ENCODE measurements around the gene SIAH1.
A peak's percentile ranks its signal among the peaks of the same experiment; 100 is the strongest.
"Not testable (repeated sequence)": the region's sequence is repeated elsewhere in the genome, so short reads cannot be mapped to it uniquely, and the experiment has no call there.

Gene SIAH1

DNA sequence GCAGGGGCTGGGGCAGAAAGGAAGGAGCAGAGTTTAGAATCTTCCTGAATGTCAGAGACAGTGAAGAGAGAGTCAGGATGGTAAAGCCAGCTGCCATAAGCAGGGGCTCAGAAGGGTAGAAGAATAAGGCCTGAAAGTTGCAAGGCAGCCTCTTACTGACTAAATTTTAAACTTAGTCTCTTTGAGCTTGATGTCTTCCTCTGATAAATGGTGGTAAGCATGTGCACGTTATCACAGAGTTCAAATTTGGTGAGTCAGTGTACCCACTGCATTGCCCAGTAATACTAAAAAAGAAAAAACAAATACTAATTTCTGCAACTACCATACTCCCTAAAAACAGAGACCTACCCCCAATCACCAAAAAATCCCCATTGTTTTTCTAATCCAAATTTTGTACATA lies 45.2 kb downstream of the SIAH1 start:
- FAIRE-seq (no peak), DNase-seq (ENCODE audit: insufficient read length, low spot score) (no peak)

DNA sequence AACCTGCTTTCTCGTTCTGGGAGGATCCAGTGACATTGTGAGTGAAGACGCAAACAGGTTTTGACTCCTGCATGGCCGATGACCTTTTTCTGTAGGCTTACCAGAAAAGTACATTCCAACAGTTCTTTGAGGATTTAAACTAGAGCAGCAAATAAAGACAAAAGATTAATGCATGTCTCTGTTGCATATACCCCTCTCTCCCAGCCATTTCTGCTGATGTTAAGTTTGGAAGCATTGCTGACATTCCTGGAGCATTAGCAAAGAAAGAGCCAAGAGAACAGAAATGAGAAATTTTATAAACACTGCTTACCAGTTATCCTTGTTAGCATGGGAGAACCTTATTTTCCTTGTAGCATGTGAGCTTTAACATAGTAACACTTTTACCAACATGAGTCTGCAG lies 49.3 kb downstream of the SIAH1 start:
- DNase-seq (ENCODE audit: insufficient read length, low spot score) (no peak), FAIRE-seq (no peak)

DNA sequence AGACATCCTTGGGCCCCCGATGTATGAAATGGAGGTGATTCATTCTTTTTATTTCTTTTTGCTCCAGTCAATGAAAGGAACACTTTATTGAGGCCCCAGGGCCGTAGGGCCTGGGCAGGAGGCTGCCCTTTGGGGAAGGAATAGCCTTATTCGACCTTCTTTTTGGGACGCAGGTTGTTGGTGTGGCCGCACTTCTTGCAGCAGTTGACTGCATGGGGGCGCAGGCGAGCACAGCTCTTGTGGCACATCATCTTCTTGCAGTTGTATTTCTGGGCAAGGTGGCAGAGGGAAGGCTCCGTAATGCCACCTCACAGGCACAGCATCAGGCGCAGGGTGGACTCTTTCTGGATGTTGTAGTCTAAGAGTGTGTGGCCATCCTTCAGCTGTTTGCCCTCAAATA lies 50.9 kb downstream of the SIAH1 start:
- FAIRE-seq (no peak), DNase-seq (ENCODE audit: insufficient read length, low spot score) (no peak)

DNA sequence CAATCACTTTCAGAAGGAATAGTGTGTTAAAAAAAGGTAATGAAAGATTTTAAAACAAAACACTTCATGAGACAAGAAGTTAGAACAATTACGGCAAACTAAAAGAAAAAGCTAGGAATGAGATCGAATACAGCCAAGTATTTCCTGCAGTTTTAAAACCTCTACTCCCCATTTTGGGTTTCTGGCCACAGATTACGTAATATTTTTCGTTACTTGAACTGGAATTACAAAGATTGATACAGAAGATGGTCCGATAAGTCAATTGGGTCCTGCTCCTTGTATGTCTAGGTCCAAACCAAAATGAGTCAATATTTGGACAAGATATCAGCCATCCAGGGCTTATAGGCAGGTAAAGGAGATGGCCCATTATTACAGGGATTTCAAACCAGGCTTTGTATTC lies 52.2 kb downstream of the SIAH1 start:
- DNase-seq (ENCODE audit: insufficient read length, low spot score) (no peak), FAIRE-seq (no peak)

DNA sequence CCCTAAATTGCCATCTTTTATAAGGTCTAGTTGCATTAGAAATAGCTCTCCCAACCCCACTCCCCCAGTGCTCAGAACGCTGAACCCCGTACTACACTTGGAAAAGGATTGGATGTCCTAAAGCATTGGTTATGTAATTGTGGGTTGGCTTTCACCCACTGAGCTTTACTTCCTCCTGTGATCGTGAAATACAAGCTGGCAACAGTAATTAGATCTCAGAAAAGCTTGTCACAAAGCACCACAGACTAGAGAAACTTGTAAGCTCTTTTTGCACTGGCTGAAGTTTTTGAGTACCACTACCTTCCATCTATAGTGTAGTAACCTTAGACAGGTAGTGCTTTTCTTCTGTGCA lies 54.4 kb downstream of the SIAH1 start:
- no peak for DNase-seq (ENCODE audit: insufficient read length, low spot score)
- no peak for FAIRE-seq

DNA sequence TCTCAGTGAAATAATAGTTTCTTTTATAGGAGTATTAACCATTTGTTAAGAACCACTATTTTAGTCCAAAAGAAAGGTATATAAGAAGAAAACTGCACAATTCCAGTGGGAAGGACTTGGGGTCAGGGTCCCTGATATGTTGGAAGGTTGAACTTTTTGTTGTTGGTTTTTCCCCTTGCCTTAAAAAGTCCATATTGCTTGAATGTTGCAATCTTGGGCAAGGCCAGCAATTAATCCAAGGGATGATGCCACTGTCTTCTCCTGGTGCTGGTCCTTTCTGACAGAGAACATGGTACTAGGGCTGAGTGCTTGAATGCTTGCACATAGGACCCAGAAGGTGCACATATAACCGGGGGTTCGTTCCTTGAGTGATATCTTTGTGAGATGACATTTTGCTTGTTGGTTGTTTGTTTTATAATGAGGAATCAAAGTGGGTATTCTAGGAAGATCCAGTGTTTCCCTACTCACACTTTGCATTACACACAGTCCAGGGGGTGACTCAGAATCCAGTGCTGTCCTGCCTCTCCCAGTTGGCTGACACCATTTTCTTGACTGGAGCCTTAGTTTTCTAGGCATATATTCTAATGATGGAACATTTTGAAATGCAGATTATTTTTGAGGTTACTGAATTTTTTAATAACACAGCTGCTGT lies 54.9 kb downstream of the SIAH1 start:
- DNase-seq (ENCODE audit: insufficient read length, low spot score): no peak

DNA sequence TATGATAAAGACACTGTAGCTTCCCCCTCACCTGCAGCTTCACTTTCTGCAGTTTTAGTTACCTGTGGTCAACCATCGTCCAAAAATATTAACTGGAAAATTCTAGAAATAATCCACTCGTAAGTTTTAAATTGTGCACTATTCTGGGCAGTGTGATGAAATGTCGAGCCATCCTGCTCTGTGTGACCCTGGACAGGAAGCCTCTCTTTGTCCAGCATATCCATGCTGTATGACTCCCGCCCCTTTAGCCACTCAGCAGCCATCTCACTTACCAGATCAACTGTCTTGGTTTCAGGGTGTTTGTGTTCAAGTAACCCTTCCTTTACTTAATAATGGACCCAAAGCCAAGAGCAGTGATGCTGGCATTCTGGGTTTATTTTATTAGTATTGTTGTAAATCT lies 56.1 kb downstream of the SIAH1 start:
- FAIRE-seq: no peak
- DNase-seq (ENCODE audit: insufficient read length, low spot score): no peak

More for the DNA sequence above, 54.9 kb downstream of the SIAH1 start:
- no peak for FAIRE-seq

DNA sequence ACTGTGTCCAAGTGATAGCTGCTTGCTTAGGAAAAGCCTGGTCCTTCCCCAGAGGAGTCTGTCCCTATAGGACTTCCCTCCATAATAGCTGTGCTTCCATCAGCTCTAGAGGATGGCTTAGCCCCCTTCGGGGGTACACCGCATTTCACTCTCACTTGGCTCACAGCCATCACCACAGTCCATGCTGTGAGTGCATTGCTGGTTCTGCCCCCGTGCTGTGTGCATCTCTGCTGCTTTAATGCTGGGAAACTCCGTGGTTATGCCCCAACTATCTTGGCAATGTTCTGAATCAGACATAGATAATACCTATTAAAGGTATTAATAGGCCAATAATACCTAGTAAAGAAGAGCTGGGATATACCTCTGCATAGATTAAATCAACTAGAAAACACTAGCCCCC lies 58.3 kb downstream of the SIAH1 start:
- FAIRE-seq: no peak
- no peak for DNase-seq (ENCODE audit: insufficient read length, low spot score)

DNA sequence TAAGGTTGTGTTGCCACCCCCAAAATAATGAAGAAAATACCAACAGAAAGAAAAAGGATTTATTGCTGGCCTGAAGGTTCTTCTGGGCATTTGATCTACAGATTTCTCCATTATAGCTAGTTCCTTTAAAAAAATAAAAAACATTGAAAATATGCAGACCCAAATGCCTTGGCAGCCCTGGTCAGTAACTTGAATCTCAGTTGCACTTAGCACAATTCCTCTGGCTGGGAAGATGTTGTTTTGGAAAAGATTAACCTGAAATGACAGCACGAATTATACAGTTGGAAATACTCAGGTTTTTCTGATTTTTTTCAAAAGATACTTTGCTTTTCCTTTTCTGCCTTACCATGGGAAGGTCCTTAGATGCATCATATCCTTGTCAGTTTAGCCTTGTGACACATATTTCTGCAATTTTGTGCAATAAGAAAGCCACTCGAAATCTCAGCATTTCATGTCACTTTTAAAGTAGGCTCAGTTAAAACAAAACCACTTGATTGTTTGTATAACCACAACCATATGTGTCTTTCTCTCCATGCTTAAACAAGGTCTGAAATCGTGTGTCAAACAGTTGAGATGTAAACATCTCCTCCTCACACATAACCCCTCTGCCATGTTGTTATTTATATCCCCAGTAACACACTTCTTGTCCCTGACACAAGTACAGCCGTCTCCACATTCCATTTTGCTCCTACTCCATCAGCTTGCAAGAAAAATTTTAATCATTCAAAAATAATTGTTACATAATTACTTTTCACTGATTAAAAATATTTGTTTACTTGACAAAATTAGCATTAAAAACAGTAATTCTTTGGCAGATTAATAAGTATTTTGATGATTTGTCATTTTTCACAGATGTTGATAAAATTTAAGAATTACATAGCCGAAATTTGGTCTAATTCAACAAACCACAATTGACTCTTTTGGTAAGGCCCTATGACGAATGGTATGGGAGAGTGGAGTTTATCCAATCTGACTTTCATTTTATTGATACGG lies 61.1 kb downstream of the SIAH1 start:
- DNase-seq (ENCODE audit: insufficient read length, low spot score) (no peak), FAIRE-seq (no peak)

DNA sequence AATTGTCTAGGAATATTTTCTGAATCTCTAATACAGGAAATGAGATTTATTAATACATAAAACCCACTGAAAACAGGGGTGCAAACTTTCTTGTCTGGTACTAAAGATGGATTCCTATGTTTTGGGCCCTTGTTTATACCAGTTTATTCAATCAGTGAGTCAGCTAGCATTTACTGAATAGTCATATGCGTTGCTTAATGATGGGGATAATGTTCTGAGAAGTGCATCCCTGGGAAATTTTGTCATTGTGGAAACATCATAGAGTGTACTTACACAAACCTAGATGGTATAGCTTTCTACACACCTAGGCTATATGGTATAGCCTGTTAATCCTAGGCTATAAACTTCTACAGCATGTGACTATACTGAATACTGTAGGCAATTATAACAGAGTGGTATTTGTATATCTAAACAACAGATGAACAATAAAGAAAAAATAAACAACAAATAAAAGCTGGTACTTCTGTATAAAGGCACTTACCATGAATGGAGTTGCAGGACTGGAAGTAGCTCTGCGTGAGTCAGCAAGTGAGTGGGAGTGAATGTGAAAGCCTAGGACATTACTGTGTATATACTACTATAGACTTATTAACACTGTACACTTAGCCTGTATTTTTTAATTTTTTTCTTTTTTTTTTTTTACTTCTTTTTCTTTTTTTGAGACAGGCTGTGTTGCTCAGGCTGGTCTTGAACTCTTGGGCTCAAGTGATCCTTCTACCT lies 63.7 kb downstream of the SIAH1 start:
- DNase-seq (ENCODE audit: insufficient read length, low spot score): no peak
- no peak for FAIRE-seq

DNA sequence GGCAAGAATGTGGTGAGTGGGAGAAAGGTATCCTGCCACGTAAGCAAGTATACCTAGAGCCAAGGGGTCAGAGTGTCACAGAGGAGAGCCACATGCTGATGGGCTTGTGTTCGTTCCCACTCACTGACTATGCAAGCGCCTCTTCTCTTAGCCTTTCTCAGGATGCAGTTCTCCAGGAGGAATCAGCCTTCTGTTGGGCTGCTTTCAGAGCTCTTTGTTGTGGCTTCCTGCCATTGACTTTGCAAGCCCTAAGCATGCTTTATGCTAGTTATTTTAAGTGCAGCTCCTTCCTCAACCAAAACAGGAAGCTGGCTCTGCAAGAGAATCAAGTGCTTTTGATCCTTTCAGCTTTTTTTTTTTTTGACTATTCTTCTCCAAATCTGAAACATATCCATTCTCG lies 66.6 kb downstream of the SIAH1 start:
- DNase-seq (ENCODE audit: insufficient read length, low spot score) (no peak), FAIRE-seq (no peak)

DNA sequence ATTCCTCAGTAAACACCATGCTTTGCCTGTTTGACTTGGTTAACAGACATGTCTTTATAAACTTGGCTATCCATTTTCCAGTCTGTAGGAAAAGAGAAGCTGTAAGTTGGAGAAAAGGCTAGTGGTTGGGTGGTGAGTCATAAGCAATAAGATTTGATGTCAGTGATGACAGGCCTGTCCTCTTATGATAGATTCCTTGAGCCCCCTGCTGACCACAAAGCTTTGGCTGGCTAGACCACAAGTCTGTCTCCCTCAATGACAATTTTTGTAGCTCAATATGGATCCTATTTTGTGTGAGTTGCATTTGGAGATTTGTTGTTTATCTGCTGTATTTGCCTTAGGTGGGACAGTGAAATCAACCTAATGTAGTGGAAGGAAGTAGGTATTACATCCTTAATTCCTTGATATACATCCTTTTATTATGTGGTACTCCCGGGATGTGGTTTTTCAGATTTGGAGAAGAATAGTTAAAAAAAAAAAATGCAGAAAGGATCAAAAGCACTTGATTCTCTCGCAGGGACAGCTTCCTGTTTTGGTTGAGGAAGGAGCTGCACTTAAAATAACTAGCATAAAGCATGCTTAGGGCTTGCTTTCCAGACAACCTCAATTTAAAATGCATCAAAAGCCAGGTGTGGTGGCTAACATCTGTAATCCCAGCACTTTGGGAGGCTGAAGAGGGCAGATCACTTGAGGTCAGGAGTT lies 67.4 kb downstream of the SIAH1 start:
- no peak for FAIRE-seq
- no peak for DNase-seq (ENCODE audit: insufficient read length, low spot score)

DNA sequence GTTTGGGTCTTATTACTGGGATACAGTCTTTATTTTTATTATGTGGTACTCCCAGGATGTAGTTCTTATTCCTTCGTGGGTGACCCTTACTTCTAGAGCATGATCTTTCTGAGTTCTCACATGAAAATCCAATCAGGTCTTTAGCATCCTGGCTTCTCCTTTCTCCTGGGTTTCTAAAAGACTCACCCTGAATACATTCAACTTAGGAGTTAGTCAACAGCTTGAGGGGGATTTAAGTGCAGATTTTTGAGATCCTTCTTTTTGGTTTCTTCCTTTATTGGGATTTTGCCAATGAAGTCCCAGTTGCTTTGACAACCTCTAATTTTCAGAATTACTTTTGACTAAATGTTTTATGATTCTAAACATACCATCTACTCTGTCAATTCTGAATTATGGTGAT lies 68.2 kb downstream of the SIAH1 start:
- DNase-seq (ENCODE audit: insufficient read length, low spot score) (no peak), FAIRE-seq (no peak)

DNA sequence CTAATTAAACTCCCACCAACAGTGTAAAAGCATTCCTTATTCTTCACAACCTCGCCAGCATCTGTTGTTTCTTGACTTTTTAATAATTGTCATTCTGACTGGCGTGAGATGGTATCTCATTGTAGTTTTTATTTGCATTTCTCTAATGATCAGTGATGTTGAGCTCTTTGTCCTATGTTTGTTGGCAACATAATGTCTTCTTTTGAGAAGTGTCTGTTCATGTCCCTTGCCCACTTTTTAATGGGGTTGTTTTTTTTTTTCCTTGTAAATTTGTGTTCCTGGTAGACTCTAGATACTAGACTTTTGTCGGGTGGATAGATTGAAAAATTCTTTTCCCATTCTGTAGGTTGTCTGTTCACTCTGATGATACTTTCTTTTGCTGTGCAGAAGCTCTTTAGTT lies 71.3 kb downstream of the SIAH1 start:
- not testable (repeated sequence) for DNase-seq (ENCODE audit: insufficient read length, low spot score); FAIRE-seq

DNA sequence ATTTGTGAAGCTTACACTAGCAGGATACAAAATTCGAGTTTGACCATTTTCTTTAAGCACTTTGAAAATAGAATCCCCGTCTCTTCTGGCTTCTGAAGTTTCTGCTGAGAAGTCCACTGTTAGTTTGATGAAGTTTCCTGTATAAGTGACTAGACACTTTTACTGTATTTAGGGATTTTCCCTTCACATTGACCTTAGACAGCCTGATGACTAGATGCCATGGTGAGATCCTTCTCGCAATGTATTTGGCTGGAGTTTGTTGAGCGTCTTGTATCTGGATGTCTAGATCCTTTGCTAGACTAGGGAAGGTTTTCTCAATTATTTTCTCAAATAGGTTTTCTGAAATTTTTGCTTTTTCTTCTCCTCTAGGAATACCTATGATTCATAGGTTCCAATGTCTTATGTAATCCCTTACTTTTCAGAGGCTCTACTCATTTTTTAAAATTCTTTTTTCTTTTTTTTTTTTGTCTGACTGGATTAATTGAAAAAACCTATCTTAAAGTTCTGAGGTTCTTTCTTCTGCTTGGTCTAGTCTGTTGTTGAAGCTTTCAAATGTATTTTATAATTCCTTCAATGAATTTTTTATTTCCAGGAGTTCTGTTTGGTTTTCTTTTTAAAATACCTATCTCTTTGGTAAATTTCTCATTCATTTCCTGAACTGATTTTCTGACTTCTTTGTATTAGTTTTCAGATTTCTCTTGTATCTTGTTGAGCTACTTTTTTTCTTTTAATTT lies 74.1 kb downstream of the SIAH1 start:
- no peak for DNase-seq (ENCODE audit: insufficient read length, low spot score)
- FAIRE-seq: peak; percentile 11

All from GM19239 (cell line).